Liver (tissue), 3 donors: ENCODE results near the gene BHLHA9.

Experiments
- CTCF ChIP-seq: fragments of 150-350 bp; IDR thresholded peaks from 2 replicates; pipeline ENCODE4 v1.5.1; 2017; ENCODE audit warnings: improper control_type of control experiment, low read depth, low read length; ENCODE audit not compliant: missing input control
- FOXA2 ChIP-seq: IDR thresholded peaks from 2 replicates; pipeline ENCODE4 v1.6.1; 2016; ENCODE audit warnings: antibody characterized with exemption
- GABPA ChIP-seq, 2 donors: IDR thresholded peaks in 1 of 2; conservative IDR thresholded peaks in 1 of 2; 2 replicates each; pipeline ENCODE4 v1.6.1; 2016; ENCODE audit warnings: antibody characterized with exemption in 2 of 2, mild to moderate bottlenecking in 1 of 2, moderate library complexity in 1 of 2
- HNF4G ChIP-seq: IDR thresholded peaks from 2 replicates; pipeline ENCODE4 v1.6.1; 2016; ENCODE audit warnings: antibody characterized with exemption
- NR2F2 ChIP-seq: IDR thresholded peaks from 2 replicates; pipeline ENCODE4 v1.6.1; 2016; ENCODE audit warnings: antibody characterized with exemption
- RAD21 ChIP-seq, 2 donors: IDR thresholded peaks; 2 replicates each; pipeline ENCODE4 v1.6.1; 2016; ENCODE audit warnings: antibody characterized with exemption in 2 of 2, mild to moderate bottlenecking in 2 of 2
- REST ChIP-seq: IDR thresholded peaks from 2 replicates; pipeline ENCODE4 v1.6.1; 2016; ENCODE audit warnings: antibody characterized with exemption, mild to moderate bottlenecking
- RXRA ChIP-seq, 2 donors: IDR thresholded peaks; 2 replicates each; pipeline ENCODE4 v1.6.1; 2017 to 2018; ENCODE audit warnings: antibody characterized with exemption in 2 of 2, mild to moderate bottlenecking in 1 of 2
- SP1 ChIP-seq: IDR thresholded peaks from 2 replicates; pipeline ENCODE4 v1.6.1; 2018; ENCODE audit warnings: antibody characterized with exemption, mild to moderate bottlenecking
- TAF1 ChIP-seq: conservative IDR thresholded peaks from 2 replicates; pipeline ENCODE4 v1.6.1; 2016; ENCODE audit warnings: antibody characterized with exemption, mild to moderate bottlenecking
- YY1 ChIP-seq: IDR thresholded peaks from 2 replicates; pipeline ENCODE4 v1.6.1; 2016; ENCODE audit warnings: antibody characterized with exemption, mild to moderate bottlenecking
- TF ChIP-seq, protein P1 (sequence below): IDR thresholded peaks from 2 replicates; pipeline ENCODE4 v1.6.1; 2016; ENCODE audit warnings: antibody characterized with exemption
- TF ChIP-seq, protein P2 (sequence below): IDR thresholded peaks from 2 replicates; pipeline ENCODE4 v1.6.1; 2016; ENCODE audit warnings: antibody characterized with exemption
- TF ChIP-seq, protein P3 (sequence below): IDR thresholded peaks from 2 replicates; pipeline ENCODE4 v1.6.1; 2016; ENCODE audit warnings: antibody characterized with exemption
- donor health status: healthy.
- donor health status: healthy.

- TF ChIP-seq, protein P1, sequence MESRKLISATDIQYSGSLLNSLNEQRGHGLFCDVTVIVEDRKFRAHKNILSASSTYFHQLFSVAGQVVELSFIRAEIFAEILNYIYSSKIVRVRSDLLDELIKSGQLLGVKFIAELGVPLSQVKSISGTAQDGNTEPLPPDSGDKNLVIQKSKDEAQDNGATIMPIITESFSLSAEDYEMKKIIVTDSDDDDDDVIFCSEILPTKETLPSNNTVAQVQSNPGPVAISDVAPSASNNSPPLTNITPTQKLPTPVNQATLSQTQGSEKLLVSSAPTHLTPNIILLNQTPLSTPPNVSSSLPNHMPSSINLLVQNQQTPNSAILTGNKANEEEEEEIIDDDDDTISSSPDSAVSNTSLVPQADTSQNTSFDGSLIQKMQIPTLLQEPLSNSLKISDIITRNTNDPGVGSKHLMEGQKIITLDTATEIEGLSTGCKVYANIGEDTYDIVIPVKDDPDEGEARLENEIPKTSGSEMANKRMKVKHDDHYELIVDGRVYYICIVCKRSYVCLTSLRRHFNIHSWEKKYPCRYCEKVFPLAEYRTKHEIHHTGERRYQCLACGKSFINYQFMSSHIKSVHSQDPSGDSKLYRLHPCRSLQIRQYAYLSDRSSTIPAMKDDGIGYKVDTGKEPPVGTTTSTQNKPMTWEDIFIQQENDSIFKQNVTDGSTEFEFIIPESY: no peak
- TF ChIP-seq CTCF: no peak
- TF ChIP-seq SP1: no peak
- no peak for TF ChIP-seq YY1
- TF ChIP-seq REST: no peak
- TF ChIP-seq, protein P2, sequence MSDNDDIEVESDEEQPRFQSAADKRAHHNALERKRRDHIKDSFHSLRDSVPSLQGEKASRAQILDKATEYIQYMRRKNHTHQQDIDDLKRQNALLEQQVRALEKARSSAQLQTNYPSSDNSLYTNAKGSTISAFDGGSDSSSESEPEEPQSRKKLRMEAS: no peak
- TF ChIP-seq FOXA2: no peak
- no peak for TF ChIP-seq TAF1
- no peak for TF ChIP-seq HNF4G
- no peak for TF ChIP-seq RAD21 (IDR thresholded peaks at IDR 0.05)
- TF ChIP-seq RXRA (IDR thresholded peaks at IDR 0.05): no peak
- TF ChIP-seq, protein P3, sequence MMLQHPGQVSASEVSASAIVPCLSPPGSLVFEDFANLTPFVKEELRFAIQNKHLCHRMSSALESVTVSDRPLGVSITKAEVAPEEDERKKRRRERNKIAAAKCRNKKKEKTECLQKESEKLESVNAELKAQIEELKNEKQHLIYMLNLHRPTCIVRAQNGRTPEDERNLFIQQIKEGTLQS: no peak
- no peak for TF ChIP-seq NR2F2
- no peak for TF ChIP-seq GABPA (IDR thresholded peaks at IDR 0.05 in 1 of 2, conservative IDR thresholded peaks at IDR 0.05 in 1 of 2)
These were observed 43.9 kb upstream of the BHLHA9 start for GRCh38 chr17:1226308-1226707.
